ENCODE measurements around the gene CPHXL2. TPM values are rescaled to one million over a fixed set of nuclear protein-coding genes. Genes with fewer than 3 reads are reported as not detected.

The CPHXL2 gene
- total RNA-seq, 1 donor from 2014 or later, result not detected

Other genes starting within 250 kb of the CPHXL2 start
- gene CFDP1, start 243.5 kb downstream of the CPHXL2 start, total RNA-seq, result 40.9 and 46.2 TPM in 2 replicates
- 25.5 and 43.1 TPM in 2 replicates for gene TMEM170A, start 212.3 kb downstream of the CPHXL2 start, total RNA-seq
- 0.44 and 0.99 TPM in 2 replicates for gene CHST6, start 181.6 kb downstream of the CPHXL2 start, total RNA-seq
- not detected in 2 replicates for gene CHST5, start 140.9 kb downstream of the CPHXL2 start, total RNA-seq
- gene TMEM231, start 120.8 kb downstream of the CPHXL2 start, total RNA-seq, result 4.6 and 5.2 TPM in 2 replicates
- 39.7 and 77.0 TPM in 2 replicates for gene GABARAPL2, start 110.6 kb downstream of the CPHXL2 start, total RNA-seq
- gene ADAT1, start 53.7 kb downstream of the CPHXL2 start, total RNA-seq, result 43.2 and 56.9 TPM in 2 replicates
- 119 and 121 TPM in 2 replicates for gene KARS1, start 29.3 kb downstream of the CPHXL2 start, total RNA-seq
- gene TERF2IP, start 29.2 kb downstream of the CPHXL2 start, total RNA-seq, result 27.7 and 42.3 TPM in 2 replicates
- not detected in 2 replicates for gene DUXB, start 24.5 kb upstream of the CPHXL2 start, total RNA-seq
- not detected in 2 replicates for gene CPHXL, start 49.5 kb upstream of the CPHXL2 start, total RNA-seq